Body of pancreas (tissue), 4 donors: ENCODE data around the gene TCAP. TPM values are rescaled to one million over a fixed set of nuclear protein-coding genes. Genes with fewer than 3 reads are reported as not detected.
"Not testable (repeated sequence)": the region's sequence is repeated elsewhere in the genome, so short reads cannot be mapped to it uniquely, and the experiment has no call there.

ENCODE experiments used
- ATAC-seq: fragments of 150-250 bp; one replicate; pipeline ENCODE4 v1.9.1; 2016
- DNase-seq, 4 donors: peaks; one replicate each; pipeline ENCODE4 v3.0.0-alpha.2; 2019
- H3K27ac ChIP-seq, 4 donors: fragments of 200-600 bp; sonication (generic); 1 replicate in 3 of 4; 2 replicates in 1 of 4; pipeline versions ENCODE4 v1.5.1 to v1.6.1; 2016 to 2019; ENCODE audit warnings: mild to moderate bottlenecking in 1 of 4, mixed read lengths in 1 of 4, moderate library complexity in 1 of 4
- H3K27me3 ChIP-seq, 2 donors: fragments of 200-600 bp; sonication (generic); one replicate each; pipeline ENCODE4 v1.6.0; 2016; ENCODE audit warnings: mild to moderate bottlenecking in 1 of 2
- H3K36me3 ChIP-seq, 2 donors: fragments of 200-600 bp; sonication (generic); replicated peaks in 1 of 2; 2 replicates each; pipeline ENCODE4 v1.5.1; 2016; ENCODE audit warnings: low read depth in 2 of 2; ENCODE audit not compliant: insufficient read depth in 1 of 2
- H3K4me1 ChIP-seq: fragments of 200-600 bp; sonication (generic); one replicate; pipeline ENCODE4 v1.6.0; 2016
- H3K4me3 ChIP-seq, 2 donors: fragments of 200-600 bp; sonication (generic); 1 replicate in 1 of 2; 2 replicates in 1 of 2; pipeline ENCODE4 v1.5.1; 2016 to 2019
- H3K9me3 ChIP-seq, 3 donors: fragments of 200-600 bp; sonication (generic); 1 replicate in 2 of 3; 2 replicates in 1 of 3; pipeline ENCODE4 v1.5.1; 2016
- POLR2A ChIP-seq, 3 donors: fragments of 450-650 bp; IDR thresholded peaks; one replicate each; pipeline ENCODE4 v1.6.1; 2016; ENCODE audit warnings: antibody characterized with exemption in 3 of 3, mild to moderate bottlenecking in 2 of 3
- WGBS, 2 donors: methylation state at CpG; one replicate each; pipeline ENCODE4 v1.1.5; 2017; 5-methylcytosine and 5-hydroxymethylcytosine counted together
- intact Hi-C: fragments of 100-400 bp; cut with DNase I; formaldehyde crosslinking; loops from one replicate; pipeline ENCODE4 v1.15.1; 2023
- total RNA-seq, 2 donors: library from RNA; depleted of rRNA; stranded (reverse); fragments of >200 nt; gene quantifications; one replicate each; pipeline ENCODE4 v1.1.0, GENCODE V29; 2016
- TF ChIP-seq, protein P1 (sequence below), 7 experiments: fragments of 450-650 bp in 4 of 7; fragments of 200-600 bp in 3 of 7; sonication (generic) in 3 of 7; IDR thresholded peaks; one replicate each; pipeline ENCODE4 v1.5.1; 2016 to 2019; ENCODE audit warnings: antibody characterized with exemption in 7 of 7

The TCAP gene
- total RNA-seq, 2 donors from 2014 or later = 0.26 TPM; not detected in 1

DNA sequence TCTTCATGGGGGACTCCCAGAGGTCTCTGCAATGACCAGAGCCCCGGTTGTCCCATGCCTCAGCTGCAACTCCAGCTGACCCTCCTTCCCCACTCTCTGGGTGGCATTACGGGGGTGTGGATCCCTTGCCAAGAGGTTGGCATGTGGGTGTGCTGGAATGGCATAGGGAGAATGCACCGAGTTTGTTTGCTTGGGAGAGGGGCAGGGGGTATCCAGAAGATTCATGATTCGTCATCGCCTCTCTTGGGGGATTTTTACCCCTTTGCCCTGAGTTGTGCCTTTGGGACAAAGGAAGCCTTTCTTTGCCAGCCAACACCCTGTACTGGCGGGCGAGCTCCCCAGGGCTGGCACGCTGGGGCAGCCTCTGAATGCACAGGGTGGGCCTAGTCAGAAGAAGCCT is 41.2 kb downstream of the TCAP start:
- no peaks in the 10 kb centered on the region for H3K9me3 ChIP-seq
- H3K36me3 ChIP-seq = no peaks in the 10 kb centered on the region
- 41 to 57% methylated on average over 7 to 8 of the region's 8 CpGs for WGBS, 2 donors
- ATAC-seq (peak; percentile 8), DNase-seq (peak in 2 of 4 donors; percentile 39)
- TF ChIP-seq POLR2A (IDR thresholded peaks at IDR 0.05) = no peak
- TF ChIP-seq, protein P1, sequence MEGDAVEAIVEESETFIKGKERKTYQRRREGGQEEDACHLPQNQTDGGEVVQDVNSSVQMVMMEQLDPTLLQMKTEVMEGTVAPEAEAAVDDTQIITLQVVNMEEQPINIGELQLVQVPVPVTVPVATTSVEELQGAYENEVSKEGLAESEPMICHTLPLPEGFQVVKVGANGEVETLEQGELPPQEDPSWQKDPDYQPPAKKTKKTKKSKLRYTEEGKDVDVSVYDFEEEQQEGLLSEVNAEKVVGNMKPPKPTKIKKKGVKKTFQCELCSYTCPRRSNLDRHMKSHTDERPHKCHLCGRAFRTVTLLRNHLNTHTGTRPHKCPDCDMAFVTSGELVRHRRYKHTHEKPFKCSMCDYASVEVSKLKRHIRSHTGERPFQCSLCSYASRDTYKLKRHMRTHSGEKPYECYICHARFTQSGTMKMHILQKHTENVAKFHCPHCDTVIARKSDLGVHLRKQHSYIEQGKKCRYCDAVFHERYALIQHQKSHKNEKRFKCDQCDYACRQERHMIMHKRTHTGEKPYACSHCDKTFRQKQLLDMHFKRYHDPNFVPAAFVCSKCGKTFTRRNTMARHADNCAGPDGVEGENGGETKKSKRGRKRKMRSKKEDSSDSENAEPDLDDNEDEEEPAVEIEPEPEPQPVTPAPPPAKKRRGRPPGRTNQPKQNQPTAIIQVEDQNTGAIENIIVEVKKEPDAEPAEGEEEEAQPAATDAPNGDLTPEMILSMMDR (IDR thresholded peaks at IDR 0.05) = no peak
- peaks cover 71% of the 10 kb centered on the region for H3K4me1 ChIP-seq
- H3K4me3 ChIP-seq = no peak overlapping the region
- intact Hi-C loops = no loop called here
- H3K27ac ChIP-seq = peak overlapping the region; percentile 95 to 99 (median 97)
- no peaks in the 10 kb centered on the region for H3K27me3 ChIP-seq

- intact Hi-C loops = no loop called here
- H3K4me1 ChIP-seq = peaks cover 65% of the 10 kb centered on the region
- no peak overlapping the region for H3K4me3 ChIP-seq
- peak overlapping the region; percentile 95 to 99 (median 97) for H3K27ac ChIP-seq
- no peaks in the 10 kb centered on the region for H3K27me3 ChIP-seq
- no peak for TF ChIP-seq POLR2A (IDR thresholded peaks at IDR 0.05)
- TF ChIP-seq, protein P1 (IDR thresholded peaks at IDR 0.05) = no peak
- peaks cover 0 to 2% of the 10 kb centered on the region in 2 donors for H3K36me3 ChIP-seq
- DNase-seq (no peak), ATAC-seq (no peak)
- H3K9me3 ChIP-seq = no peaks in the 10 kb centered on the region
- WGBS, 2 donors = 56 to 80% methylated on average over 3 to 7 of the region's 7 CpGs
These were observed 41.8 kb downstream of the TCAP start for GRCh38 chr17:39706921-39707337.

DNA sequence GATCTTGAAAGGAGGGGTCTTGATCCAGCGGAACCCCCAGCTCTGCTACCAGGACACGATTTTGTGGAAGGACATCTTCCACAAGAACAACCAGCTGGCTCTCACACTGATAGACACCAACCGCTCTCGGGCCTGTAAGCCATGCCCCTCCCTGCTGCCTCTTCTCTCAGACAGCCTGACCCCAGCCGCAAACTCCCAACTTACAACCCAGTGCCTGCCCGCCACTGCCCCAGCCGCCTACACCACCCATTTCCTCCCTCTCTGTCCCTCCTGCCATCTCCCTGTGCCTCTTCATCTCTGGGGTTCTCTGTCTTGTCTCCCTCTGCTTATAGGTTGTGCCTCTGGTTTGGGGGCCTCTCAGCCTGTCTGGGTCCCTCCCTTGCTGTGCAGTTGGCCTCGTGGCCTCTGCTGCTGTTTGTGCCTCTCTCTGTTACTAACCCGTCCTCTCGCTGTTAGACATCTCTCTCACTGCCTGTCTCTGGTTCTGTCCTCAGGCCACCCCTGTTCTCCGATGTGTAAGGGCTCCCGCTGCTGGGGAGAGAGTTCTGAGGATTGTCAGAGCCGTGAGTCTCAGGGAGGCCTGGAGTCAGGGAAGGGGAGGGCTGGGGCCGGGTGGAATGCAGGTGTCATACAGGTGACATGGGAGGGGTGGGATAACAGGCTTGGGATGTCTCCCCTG is 44.3 kb downstream of the TCAP start:
- Histone ChIP-seq H3K4me3 (no peak overlapping the region), H3K27ac (peak overlapping the region in 1 of 4 donors; percentile 97), H3K27me3 (no peaks in the 10 kb centered on the region), H3K36me3 (peaks cover 0 to 8% of the 10 kb centered on the region in 2 donors), H3K4me1 (peaks cover 40% of the 10 kb centered on the region), H3K9me3 (no peaks in the 10 kb centered on the region)
- ATAC-seq = no peak
- no peak for DNase-seq
- WGBS, 2 donors = 84 to 87% methylated on average over 14 of the region's 14 CpGs
- intact Hi-C loops = no loop called here
- TF ChIP-seq, protein P1 (IDR thresholded peaks at IDR 0.05) = no peak

GRCh38 chr17:39709998-39710964 is 45.1 kb downstream of the TCAP start:
- WGBS, 2 donors = 86 to 92% methylated on average over 13 to 20 of the region's 20 CpGs
- ATAC-seq (no peak), DNase-seq (no peak)
- intact Hi-C loops = no loop called here
- Histone ChIP-seq H3K27ac (no peak overlapping the region), H3K9me3 (no peaks in the 10 kb centered on the region), H3K27me3 (no peaks in the 10 kb centered on the region), H3K36me3 (peaks cover 0 to 9% of the 10 kb centered on the region in 2 donors), H3K4me3 (no peak overlapping the region), H3K4me1 (peaks cover 32% of the 10 kb centered on the region)
- no peak for TF ChIP-seq POLR2A (IDR thresholded peaks at IDR 0.05)
- TF ChIP-seq, protein P1 (IDR thresholded peaks at IDR 0.05) = no peak

DNA sequence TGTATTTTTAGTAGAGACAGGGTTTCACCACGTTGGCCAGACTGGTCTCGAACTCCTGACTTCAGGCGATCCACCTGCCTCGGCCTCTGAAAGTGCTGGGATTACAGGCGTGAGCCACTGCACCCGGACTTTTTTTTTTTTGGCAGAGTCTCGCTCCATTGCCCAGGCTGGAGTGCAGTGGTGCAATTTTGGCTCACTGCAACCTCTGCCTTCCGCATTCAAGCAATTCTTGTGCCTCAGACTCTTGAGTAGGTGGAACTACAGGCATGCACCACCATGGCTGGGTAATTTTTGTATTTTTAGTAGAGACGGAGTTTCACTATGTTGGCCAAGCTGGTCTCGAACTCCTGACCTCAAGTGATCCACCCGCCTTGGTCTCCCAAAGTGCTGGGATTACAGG is 45.9 kb downstream of the TCAP start:
- H3K36me3 ChIP-seq = peaks cover 0 to 11% of the 10 kb centered on the region in 2 donors
- DNase-seq, H3K9me3 ChIP-seq, intact Hi-C loops, H3K4me3 ChIP-seq, H3K27ac ChIP-seq, ATAC-seq, H3K27me3 ChIP-seq: not testable (repeated sequence)
- WGBS, 2 donors = 87 to 90% methylated on average over 11 of the region's 11 CpGs
- H3K4me1 ChIP-seq = peaks cover 28% of the 10 kb centered on the region
